ENCODE results near the gene TBX4.

The TBX4 gene

DNA sequence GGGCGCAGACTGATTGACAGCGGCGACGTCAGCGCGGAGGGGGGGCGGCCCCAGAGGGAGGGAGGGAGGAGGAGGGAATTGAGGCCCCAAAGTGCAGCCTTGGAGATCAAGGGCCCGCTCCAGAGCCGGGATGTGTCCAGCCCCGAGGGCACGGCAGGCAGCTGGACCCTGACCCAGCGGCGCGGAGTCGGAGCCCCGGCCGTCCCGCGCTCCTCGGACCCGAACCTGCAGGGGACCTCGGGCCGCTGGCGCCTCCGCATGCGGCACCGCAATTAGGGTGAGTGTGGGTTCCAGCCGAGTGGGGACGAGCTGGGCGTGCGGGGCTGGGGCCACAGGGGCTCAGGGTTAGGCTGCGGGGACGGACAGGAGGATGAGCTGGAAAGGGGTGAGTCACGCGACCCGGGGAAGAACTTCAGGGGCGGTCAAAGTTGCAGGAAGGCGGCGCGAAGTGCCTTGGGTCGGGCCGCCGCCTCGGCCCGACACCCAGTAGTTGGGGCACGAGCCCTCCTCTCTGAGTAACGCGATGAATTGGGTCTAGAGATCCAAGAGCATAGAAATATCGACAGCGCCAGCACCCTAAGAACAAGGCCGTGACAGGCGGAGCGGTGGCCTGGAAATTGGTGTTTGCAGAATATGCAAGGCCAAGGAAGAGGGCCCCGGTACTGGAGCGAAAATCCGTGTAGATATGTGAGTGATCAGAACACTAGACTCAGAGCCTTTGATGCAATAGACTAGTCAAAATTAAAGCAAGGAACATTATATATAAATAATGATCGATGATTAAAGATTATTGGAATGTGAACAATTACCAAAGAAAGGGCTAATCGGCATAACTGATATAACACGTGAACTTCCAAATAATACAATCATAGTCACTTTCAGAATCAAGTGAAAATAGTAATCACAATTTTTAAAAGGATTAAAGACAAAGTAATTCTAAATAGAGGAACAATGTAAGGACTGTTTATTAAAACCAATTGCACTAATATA, at the start of gene TBX4:
TBX4 (plus strand) TSS at position 122 of the 990 bp plus-strand sequence. CDS start 4,069 bp downstream, outside the sequence.
- no peak for DNase-seq (ENCODE audit: low read depth in 2 of 2)

- DNase-seq (ENCODE audit: low read depth in 2 of 2) = no peak
Measured at GRCh38 chr17:61402978-61403800, 49.0 kb upstream of the TBX4 start.

- DNase-seq (ENCODE audit: low read depth in 2 of 2) = no peak
Measured at GRCh38 chr17:61403801-61404662, 48.2 kb upstream of the TBX4 start.

GRCh38 chr17:61404663-61404912, 47.6 kb upstream of the TBX4 start:
- DNase-seq (ENCODE audit: low read depth in 2 of 2) = no peak

DNA sequence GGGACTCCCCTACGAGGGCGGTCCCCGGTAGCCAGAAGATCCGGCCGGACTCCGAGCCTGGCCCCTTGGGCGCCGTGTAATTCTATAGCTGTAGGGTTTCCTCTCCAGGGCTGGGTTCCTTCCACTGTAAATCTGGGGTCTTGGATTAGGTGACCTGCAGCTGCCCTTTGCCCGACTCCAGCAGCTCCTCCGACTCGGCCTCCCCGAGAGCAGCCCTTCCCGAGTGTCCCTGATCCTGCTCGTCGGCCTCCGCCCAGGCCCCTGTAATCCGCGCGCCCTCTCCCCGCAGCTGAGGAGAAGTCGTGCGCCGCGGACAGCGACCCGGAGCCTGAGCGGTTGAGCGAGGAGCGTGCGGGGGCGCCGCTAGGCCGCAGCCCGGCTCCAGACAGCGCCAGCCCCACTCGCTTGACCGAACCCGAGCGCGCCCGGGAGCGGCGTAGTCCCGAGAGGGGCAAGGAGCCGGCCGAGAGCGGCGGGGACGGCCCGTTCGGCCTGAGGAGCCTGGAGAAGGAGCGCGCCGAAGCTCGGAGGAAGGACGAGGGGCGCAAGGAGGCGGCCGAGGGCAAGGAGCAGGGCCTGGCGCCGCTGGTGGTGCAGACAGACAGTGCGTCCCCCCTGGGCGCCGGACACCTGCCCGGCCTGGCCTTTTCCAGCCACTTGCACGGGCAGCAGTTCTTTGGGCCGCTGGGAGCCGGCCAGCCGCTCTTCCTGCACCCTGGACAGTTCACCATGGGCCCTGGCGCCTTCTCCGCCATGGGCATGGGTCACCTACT, 47.1 kb upstream of the TBX4 start:
- DNase-seq (ENCODE audit: low read depth in 2 of 2) = no peak

GRCh38 chr17:61405686-61406536, 46.3 kb upstream of the TBX4 start:
- DNase-seq (ENCODE audit: low read depth in 2 of 2) = no peak

DNA sequence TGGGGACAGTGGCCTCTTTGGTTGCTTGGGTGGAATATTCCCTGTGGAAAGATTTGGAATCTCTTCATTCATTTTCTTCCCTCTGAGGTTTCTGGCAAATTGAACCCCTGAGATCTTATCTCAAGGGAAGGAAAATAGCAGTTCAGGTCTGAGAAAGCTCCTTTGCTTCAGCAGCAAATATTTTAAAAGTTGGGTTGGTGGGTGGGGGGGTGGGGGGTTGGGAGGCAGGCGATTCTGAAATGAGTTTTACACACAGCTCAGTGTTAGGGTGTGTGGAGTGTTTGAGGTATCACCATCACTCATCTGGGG, 45.7 kb upstream of the TBX4 start:
- no peak for DNase-seq (ENCODE audit: low read depth in 2 of 2)

DNA sequence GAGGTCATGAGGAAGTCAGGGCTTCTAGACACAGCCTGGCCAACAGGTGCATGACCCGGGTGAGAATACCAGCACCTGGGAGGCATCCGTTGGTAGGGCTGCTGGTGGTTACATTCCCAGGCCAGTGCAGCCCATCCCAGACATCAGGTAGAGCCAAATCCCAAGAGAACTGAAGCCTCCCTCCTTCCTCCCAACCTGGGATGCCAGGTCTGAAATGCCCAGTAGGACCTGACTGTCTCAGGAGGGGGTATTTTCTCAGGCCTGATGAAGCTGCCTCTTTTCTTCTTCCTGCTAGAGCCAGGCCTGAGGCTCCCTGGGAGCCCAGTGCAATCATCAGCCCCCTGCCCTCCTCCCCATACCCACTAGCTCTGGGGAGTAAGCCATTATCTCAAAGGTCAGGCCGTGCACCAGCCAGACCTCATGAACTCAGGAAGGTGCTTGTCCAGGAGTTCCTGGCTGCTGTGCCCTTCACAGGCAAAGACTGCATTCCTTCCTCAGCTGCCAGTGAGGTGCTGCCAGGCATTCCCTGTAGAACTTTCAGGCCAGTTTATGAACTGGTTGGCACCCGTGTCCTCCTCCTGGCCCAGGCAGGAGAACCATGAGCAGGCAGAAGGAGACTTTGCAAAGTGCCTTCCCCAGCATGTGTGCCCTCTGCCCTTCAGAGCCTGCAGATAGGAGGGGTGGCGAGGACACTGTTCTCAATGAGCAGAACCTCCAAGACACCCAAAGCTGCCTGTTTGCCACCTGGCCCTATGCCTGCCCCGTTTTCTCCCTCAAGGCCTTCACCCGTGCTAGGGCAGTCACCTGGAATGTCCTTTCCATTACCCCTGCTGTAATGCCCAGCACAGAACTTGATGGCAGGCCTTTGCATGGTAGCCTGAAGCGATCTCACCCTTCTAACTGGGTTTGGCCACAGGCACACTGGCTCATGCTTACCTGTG, 45.0 kb upstream of the TBX4 start:
- DNase-seq (ENCODE audit: low read depth in 2 of 2) = no peak

- DNase-seq (ENCODE audit: low read depth in 2 of 2) = no peak
Measured at GRCh38 chr17:61408151-61409041, 43.8 kb upstream of the TBX4 start.

DNA sequence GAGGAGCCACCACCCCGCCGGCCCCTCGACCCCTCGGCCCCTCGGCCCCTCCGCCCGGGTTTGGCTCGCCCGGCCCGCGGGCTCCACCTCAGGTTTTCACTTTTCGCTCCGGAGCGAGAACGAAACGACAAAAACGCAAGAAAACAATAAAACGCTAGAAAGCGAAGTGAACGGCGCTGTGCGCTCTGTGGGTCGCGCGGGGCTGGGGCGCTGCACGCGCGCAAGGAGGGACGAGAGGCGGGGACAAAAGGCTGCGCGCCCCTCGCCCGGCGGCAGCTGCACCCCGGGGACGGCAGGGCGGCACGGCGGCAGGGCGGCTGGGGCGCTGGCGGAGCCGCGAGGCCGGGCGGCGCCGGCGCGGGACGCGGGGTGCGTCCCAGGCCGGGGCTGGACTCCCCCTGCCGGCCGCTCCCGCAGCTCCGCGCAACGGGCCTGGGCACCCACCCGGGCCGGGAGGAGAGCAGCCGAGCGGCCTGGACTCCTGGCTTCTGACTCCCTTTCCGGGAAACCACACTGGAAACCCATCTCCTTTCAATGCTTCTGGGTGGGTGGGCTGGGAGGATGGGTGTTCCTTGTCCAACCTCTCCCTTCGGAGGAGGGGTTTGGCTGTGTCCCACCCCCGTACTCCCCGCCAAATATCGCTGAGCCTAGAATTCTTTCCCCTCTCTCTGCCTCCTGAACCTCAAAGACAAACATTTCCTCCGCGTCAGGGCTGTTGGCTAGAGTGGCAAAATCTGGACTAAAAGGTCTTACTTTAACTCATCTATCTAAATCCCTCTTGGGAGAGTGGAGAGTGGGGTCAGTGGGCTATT, 42.7 kb upstream of the TBX4 start:
- no peak for DNase-seq (ENCODE audit: low read depth in 2 of 2)

DNA sequence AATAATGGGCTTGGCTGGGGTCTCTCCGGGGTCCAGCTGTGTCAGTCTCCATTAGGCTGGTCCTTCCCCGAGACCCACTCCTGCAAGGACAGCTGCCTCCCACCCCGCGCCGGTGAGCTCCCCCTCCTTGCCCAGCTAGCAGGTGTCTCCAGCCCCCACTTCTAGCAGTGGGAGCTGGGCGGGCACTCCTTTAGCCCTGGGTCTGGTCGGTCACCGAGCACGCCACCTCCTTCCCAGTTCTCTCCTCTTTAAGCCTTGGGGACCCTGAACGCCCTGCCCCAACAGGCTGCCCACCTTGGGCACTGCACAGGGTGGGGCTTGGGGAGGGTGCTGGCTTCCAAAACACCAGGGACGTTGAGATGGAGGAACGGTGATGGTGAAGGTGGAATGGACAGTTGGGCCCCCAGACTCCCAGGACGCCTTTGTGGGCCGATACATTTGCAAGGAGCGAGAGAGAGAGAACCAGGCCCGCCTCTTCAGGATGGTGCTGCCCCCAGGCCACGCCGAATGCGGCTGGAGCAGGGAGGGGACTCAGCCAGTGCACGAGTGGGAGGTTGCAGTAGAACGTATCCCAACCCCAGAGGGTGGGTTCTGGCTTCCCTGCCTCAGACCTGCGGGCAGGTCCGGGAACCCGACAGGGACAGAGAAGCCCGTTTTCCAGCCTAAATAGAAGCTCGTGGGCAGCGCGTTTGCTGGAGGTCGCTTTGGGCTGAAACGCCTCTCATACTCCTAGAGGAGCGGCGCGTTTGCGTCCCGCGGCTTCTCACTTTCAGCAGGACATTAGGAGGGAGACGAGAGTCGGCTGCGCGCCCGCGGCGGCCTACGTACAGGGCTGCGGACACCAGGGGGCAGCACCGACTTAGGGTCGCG, 41.8 kb upstream of the TBX4 start:
- DNase-seq (ENCODE audit: low read depth in 2 of 2) = peak; percentile 69 to 76

DNA sequence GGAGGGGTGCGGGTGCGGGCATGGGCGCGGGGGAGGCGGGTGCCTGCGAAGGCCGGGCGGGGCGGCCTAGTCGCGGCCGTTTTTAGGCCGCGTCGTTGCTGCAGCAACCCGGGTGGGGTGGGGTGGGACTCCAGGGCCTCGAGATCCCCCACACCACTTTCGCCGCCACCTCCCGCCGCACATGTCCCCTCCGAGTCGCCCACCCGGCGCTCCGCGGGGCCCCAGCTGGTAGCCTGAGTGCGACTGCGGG, 41.3 kb upstream of the TBX4 start:
- no peak for DNase-seq (ENCODE audit: low read depth in 2 of 2)

GRCh38 chr17:61411261-61412142, 40.7 kb upstream of the TBX4 start:
- no peak for DNase-seq (ENCODE audit: low read depth in 2 of 2)

DNA sequence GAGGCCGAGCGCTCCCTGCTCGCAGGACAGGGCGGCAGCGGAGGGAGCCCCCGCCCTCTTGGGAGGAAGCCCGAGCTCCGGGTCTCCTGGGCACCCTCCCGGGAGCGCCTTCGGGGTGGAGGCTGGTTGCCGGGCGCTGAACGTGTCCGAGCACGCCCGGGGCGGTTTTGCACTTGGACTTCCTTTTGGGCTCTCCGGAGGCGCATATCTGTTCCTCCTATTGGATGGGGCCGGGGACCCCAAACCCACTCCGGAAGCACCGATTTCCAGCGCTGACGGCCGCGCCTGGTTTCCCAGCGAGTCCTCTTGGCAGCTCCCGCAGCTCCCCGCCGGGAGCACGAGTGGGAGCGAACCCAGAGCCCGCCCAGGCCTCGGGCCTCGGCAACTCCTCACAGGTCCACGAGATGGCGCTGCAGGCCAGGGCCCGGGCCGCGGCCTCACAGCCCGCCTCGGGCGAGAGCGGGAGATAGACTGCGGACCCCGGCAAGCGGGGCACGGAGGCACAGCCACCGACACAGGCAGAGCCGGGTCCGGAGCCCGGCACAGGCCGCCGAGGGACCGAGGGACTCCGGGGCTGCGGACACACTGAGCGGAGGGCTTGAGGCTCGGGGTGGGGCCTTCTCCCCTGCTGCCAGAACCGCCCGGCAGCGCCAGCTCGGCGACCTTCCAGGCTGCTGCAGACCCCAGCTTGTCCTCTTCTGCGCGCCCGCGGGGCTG, 39.9 kb upstream of the TBX4 start:
- peak; percentile 59 to 70 for DNase-seq (ENCODE audit: low read depth in 2 of 2)

Measured in stimulated activated CD4-positive, alpha-beta T cell treated with anti-CD3 and anti-CD28 coated beads, Interleukin-4, amount 100 ng/mL, for 48 hours (primary cell).